NCI-H2081 treated with DMSO at 0.1 percent for 48 hours (cell line): ENCODE results near the gene UMODL1.

ENCODE experiments used
- DNase-seq: peaks from one replicate; lab custom pipeline; 2025; lab: John Stamatoyannopoulos, UW

UMODL1 gene

DNA sequence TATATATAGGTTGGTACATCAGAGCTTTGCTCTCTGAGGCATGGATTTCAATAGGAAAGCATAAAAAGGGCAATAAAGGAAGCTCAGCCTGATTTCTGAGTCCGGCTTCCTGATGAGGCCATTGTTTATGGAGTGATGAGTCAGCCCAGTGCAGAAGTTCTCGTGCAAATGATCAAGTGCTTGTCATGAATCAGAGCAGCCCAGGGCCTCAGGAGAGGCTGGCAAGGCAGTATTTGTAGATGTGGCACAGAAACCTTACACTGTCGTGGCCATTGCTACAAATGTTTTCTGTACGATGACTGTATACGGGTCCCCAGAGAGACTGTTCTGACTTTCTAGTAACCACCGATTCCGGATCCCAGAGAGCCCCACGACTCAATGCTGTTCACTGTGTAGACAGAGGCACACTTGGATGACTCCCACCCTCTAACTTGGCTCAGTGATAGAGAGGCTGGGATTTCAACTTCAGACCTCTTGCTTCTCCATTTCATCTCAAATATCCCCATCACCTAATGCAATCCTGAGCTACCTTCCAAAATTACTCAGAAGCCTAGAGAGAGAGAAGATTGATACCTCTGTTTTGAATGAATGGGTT is 26.8 kb downstream of the UMODL1 start:
- DNase-seq = no peak

GRCh38 chr21:42098957-42099505 is 27.9 kb downstream of the UMODL1 start:
- no peak for DNase-seq

DNA sequence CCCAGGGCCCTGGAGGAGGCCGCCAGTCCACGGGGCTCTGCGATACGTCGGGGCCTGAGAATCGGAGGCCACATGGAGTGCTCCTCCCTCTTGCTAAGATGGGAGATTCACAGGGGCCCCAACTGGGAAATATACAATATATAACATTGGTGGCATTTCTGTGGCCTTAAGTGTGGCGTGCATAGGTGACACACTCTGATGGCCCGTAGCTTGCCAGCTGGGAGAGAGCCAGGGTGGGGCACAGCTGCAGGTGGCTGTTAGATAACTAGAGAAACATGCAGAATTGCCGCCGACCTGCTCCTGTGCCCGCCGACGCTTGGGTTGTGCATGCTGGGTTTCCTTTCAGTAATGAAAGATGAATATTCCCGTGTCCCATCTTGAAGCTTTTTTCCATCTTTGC is 30.1 kb downstream of the UMODL1 start:
- DNase-seq = no peak

DNA sequence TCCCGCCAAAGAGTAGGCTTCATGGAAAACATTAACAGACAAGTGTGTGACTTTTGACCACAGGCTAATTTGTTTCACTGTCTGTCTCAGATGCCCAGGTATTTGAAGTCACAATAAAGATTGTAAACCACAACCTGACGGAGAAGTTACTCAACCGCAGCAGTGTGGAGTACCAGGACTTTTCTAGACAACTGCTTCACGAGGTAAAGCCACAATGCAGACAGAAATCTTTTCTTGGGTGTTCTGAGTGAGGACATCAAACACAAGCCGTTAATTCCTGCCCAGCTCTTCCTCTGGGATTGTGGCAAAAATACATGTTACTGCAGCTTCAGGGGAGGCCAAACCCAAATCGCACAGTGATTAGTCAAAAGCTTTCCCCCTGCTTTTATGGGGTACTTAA is 31.0 kb downstream of the UMODL1 start:
- DNase-seq = no peak

DNA sequence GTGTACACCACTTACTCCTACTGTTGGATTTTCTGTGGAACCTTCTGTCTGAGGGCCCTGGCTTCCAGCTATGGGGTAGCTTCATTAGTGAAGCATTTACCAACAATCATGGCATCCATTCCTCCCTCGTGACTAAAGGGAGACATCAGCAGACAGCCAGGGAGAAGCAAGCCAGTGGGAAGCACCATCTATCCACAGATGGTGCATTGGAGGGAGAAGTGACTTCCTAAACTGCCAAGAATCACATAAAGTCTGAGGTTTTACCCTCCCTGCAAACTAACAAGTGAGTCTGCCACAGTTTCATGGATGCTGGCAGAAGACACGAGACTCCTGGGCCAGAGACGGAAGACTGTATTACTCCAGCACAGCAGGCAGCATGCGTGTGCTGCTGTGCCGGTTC is 31.4 kb downstream of the UMODL1 start:
- no peak for DNase-seq

- no peak for DNase-seq
These were observed 31.9 kb downstream of the UMODL1 start for GRCh38 chr21:42102991-42103390.

DNA sequence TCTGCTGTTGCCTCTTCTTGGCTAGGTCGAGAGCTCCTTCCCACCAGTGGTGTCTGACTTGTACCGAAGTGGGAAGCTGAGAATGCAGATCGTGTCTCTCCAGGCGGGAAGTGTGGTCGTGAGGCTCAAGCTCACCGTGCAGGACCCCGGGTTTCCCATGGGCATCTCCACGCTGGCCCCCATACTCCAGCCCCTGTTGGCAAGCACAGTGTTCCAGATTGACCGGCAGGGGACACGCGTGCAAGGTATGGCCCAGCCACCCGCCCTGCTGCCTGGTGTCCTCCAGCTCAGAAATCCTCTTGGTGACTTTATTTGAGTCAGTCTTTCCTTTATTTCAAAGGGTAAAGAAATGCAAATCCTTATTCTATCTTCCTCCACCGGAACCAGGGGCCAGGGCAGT is 32.7 kb downstream of the UMODL1 start:
- DNase-seq = no peak

DNA sequence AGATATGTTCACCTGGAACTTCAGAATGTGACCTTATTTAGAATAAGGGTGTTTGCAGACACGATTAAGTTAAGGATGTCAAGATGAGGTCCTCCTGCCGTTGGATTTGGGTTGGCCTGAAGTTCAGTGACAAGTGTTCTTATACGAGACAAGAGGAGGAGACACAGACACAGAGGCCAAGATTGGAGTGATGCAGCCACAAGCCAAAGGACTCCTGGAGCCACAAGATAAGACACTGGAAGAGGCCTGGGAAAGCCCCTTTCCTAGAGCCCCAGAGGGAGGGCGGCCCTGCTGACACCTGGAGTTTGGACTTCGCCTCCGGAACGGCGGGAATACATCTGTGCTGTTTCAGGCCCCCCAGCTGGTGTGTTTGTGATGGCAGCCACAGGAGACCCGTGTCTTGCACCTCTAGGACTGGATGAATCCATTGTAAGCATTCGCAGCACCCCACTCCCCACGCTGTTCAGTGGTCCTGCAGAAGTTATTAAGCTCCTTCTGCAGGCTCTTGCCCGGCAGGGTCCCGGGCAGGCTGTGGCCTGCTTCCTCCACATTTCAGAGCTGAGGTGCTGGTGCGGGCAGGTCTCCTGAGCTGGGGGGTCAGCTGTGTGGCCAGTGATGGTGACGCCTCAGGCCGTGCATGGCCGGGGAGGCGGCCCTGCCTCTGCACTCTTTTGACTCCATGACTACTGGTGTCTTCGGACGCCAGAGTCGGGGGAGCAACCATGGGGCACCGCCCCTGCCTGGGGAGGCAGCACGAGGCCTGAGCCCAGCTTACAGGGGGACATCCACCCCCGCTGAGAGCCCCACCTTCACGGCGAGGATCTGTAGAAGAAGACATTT is 34.6 kb downstream of the UMODL1 start:
- DNase-seq = no peak

DNA sequence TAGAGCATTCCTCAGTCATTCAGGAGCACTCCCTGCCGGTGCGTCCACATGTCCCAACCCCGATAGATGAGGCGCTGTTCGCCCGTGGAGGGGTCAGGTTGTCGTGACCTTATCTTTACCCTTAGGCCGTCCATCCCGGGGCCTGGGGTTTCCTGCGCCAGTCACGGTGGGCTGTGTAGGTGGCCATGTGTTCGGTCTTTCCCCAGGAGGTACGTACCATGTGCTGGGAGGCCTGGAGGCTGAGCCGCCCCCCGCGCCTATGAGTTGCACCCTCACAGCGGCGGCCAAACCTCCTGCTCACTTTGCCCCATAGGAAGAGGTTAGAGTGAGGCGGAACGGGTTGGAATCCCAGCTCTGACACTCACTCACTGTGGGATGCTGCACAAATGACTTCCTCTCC is 35.3 kb downstream of the UMODL1 start:
- no peak for DNase-seq

GRCh38 chr21:42107177-42107880 is 36.2 kb downstream of the UMODL1 start:
- DNase-seq = no peak

- no peak for DNase-seq
These were observed 36.9 kb downstream of the UMODL1 start for GRCh38 chr21:42107881-42108553.

DNA sequence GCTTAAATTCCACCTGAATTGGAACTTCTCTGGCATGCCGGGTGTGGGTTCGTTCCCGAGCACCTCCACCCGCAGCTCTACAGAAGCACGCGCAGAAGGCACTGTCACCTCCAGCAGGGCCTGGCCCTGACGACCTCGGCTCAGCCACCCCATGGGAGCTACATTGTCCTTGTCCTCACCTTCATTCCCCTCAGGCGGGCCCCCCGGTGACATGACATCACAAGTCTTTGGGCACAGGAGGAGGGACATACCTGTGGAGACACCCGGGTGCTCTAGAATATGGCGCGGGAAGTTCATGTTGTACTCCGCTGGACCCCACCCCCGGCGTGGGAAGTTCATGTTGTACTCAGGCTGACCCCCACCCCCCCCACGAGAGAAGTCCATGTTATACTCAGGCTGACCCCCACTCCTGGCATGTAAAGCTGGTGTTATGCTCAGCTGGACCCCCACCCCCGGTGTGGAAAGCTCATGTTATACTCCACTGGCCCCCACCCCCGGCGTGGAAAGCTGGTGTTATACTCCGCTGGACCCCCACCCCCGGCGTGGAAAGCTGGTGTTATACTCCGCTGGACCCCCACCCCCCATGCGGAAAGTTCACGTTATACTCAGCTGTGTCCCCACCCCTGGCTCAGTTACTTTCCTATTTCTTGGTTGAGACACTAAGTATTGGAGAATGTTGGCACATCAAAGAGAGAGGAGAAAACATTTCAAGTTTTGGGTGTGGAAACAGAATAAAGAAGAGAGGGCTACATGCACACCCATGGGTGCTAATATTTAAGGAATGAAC is 37.6 kb downstream of the UMODL1 start:
- DNase-seq = no peak

DNA sequence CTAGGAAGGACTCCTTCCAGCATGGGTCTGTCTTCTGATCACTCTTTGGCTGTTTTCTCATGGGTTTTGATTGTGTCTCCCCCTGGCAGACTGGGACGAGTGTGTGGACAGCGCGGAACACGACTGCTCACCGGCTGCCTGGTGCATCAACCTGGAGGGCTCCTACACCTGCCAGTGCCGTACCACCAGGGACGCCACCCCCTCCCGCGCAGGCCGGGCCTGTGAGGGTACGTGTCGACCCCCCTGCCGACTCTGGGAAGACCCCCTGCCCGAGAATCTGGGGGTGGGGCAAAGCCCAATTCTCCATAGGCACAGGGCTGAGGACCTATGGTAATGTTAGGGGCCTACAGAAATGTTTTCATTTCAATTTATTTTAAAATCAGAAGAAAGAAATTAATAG is 38.4 kb downstream of the UMODL1 start:
- no peak for DNase-seq

DNA sequence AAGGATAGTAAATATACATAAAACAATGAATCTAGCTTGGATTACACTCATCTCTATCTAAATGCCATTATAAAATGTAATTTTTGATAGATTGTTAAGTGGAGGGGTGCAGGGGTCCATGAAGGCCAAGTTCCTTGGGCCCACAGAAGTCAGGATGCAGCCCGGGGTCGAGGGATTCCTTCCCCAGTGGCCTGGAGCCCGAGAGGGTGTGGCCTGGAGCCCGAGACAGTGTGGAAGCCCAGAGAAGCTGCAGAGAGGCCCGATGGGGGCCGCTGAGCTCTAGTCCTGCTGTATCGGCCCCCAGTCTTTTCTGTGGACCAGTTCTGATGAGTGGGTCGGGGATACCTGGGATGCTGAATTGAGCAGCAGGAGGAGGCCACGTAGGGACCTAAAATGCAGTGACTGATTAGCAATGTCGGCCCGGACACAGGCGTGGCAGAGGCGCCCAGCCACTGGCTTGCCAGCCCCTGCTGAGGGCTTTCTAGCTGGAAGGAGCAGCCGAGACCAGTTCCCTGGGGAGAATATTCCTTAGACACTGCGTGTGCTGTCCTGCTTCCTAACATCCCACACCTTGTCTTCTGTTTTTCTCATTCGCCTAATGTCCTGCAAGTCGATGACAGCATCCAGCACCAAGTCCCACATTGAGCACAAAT is 38.9 kb downstream of the UMODL1 start:
- no peak for DNase-seq

DNA sequence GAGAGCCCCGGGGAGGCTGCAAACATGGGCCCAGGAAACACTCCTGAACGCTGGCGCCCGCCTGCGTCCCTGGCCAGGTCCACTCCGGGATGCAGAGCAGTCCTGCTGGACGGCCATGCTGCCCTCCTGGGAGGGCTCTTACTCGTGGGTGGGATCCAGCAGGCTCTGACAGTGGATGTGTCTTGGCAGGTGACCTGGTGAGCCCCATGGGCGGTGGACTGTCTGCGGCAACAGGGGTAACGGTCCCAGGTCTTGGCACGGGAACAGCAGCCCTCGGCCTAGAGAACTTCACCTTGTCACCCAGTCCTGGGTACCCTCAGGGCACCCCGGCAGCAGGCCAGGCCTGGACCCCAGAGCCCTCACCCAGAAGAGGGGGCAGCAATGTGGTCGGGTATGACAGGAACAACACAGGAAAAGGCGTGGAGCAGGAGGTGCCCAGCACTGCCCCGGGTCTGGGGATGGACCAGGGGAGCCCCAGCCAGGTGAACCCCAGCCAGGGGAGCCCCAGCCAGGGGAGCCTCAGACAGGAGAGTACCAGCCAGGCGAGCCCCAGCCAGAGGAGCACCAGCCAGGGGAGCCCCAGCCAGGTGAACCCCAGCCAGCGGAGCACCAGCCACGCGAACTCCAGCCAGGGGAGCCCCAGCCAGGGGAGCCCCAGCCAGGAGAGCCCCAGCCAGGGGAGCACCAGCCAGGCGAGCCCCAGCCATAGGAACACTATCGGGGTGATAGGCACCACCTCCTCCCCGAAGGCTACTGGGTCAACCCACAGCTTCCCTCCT is 39.8 kb downstream of the UMODL1 start:
- DNase-seq = no peak

GRCh38 chr21:42111470-42111743 is 40.3 kb downstream of the UMODL1 start:
- no peak for DNase-seq

GRCh38 chr21:42111811-42112210 is 40.7 kb downstream of the UMODL1 start:
- no peak for DNase-seq

DNA sequence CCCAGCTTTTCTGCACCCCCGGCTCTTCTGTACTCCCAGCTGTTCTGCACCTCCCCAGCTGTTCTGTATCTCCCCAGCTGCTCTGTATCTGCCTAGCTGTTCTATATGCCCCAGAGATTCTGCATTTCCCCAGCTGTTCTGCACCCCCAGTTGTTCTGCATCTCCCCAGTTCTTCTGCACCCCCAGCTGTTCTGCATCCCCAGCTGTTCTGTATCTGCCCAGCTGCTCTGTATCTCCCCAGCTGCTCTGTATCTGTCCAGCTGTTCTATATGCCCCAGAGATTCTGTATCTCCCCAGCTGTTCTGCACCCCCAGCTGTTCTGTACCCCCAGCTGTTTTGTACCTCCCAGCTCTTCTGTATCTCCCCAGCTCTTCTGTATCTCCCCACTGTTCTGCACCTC is 41.1 kb downstream of the UMODL1 start:
- DNase-seq = no peak

DNA sequence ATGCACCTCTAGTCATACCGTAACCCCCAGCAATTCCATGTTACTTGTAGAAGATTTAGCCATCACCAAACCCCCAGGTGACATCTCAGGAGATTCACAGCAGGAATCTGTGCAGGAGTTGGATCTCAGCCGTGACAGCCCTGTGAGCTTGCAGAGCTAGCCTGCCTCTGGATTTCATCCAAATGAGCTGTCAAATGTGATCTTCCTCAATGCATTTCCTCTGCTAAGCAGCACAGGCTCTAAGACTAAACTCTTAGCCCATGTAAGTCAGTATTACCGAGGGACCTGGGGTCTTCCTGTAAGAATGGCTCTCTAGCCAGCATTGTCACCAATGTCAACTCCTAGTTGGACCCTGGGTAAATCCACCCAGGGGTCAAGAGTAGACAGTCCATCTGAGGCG is 41.7 kb downstream of the UMODL1 start:
- no peak for DNase-seq

GRCh38 chr21:42113926-42114409 is 42.9 kb downstream of the UMODL1 start:
- no peak for DNase-seq
